GM12878 (cell line): Measurements from ENCODE around the gene S100A14. TPM values are rescaled to one million over a fixed set of nuclear protein-coding genes. Genes with fewer than 3 reads are reported as not detected.

Source experiments
- ATAC-seq: fragments of 200-7000 bp; cut with Tn5 transposase; 3 replicates; pipeline ENCODE4 v1.9.1; 2020; ENCODE audit warnings: mild to moderate bottlenecking, moderate library complexity
- BruUV-seq: library from RNA; stranded (reverse); fragments of 400-500 nt; replicated peaks from 2 replicates; lab custom pipeline; 2021; lab: Mats Ljungman, UMichigan
- CTCF ChIA-PET: fragments of 300-600 bp; sonication (Branson Sonifier 250); formaldehyde crosslinking; extraction: SDS; loops from one replicate; lab custom pipeline; 2021; ENCODE audit warnings: inconsistent platforms; lab: Yijun Ruan, JAX
- POLR2A ChIA-PET: fragments of 350-600 bp; formaldehyde crosslinking; extraction: SDS; loops from one replicate; lab custom pipeline; 2021; ENCODE audit warnings: inconsistent platforms; lab: Charles Lee
- RAD21 ChIA-PET: fragments of 300-600 bp; sonication (Branson Sonifier 250); formaldehyde crosslinking; loops from one replicate; lab custom pipeline; 2023; ENCODE audit warnings: antibody characterized with exemption; ENCODE audit not compliant: unreplicated experiment; lab: Charles Lee
- SMC1A ChIA-PET: fragments of 300-600 bp; sonication (Branson Sonifier 250); formaldehyde crosslinking; loops from one replicate; lab custom pipeline; 2023; ENCODE audit not compliant: unreplicated experiment, uncharacterized antibody; lab: Charles Lee
- DNase-seq: peaks from one replicate; pipeline ENCODE4 v3.0.0-alpha.2; 2011; ENCODE audit warnings: low read depth, low spot score
- FAIRE-seq: peaks from 3 replicates; lab custom pipeline; 2011; peaks lifted over from hg19 to GRCh38; lab: Jason Lieb, UNC
- H2AFZ ChIP-seq: 2 replicates; pipeline ENCODE4 v1.6.0; 2011; ENCODE audit warnings: low read depth, low read length, control low read depth; ENCODE audit not compliant: control insufficient read depth
- H3K27ac ChIP-seq: 2 replicates; pipeline ENCODE4 v1.5.1; 2011; ENCODE audit warnings: control low read depth; ENCODE audit not compliant: control insufficient read depth, insufficient read depth
- H3K27me3 ChIP-seq, 2 experiments: replicated peaks in 1 of 2; 2 replicates each; pipeline versions ENCODE4 v1.6.0 to v1.6.1; 2011; ENCODE audit warnings: low read length in 1 of 2; ENCODE audit not compliant: control insufficient read depth in 2 of 2, insufficient read depth in 2 of 2
- H3K36me3 ChIP-seq, 2 experiments: 2 replicates each; pipeline ENCODE4 v1.5.1; 2011; ENCODE audit warnings: low read length in 1 of 2; ENCODE audit not compliant: control insufficient read depth in 2 of 2, insufficient read depth in 2 of 2
- H3K4me1 ChIP-seq: 2 replicates; pipeline ENCODE4 v1.6.1; 2011; ENCODE audit warnings: mild to moderate bottlenecking, low read length, moderate library complexity, mixed read lengths; ENCODE audit not compliant: control insufficient read depth, insufficient read depth
- H3K4me2 ChIP-seq: 2 replicates; pipeline ENCODE4 v1.6.0; 2011; ENCODE audit warnings: control low read depth; ENCODE audit not compliant: control insufficient read depth, insufficient read depth
- H3K4me3 ChIP-seq: fragments of 200-600 bp; sonication (generic); 2 replicates; pipeline ENCODE4 v1.5.1; 2016
- H3K79me2 ChIP-seq: 2 replicates; pipeline ENCODE4 v1.6.0; 2011; ENCODE audit warnings: low read length; ENCODE audit not compliant: control insufficient read depth, insufficient read depth
- H3K9ac ChIP-seq: 2 replicates; pipeline ENCODE4 v1.8.0; 2011; ENCODE audit warnings: low read length, control low read depth, mixed read lengths; ENCODE audit not compliant: control insufficient read depth, insufficient read depth
- H3K9me3 ChIP-seq: replicated peaks from 3 replicates; pipeline ENCODE4 v1.5.1; 2011; ENCODE audit warnings: mild to moderate bottlenecking, low read length; ENCODE audit not compliant: control insufficient read depth, insufficient read depth
- H4K20me1 ChIP-seq: 2 replicates; pipeline ENCODE4 v1.6.0; 2011; ENCODE audit not compliant: control insufficient read depth, insufficient read depth
- CBFB ChIP-seq: IDR thresholded peaks from 2 replicates; pipeline ENCODE4 v1.6.1; 2016; ENCODE audit warnings: antibody characterized with exemption, low read depth
- CHD2 ChIP-seq: IDR thresholded peaks from 2 replicates; pipeline ENCODE4 v1.6.1; 2011; ENCODE audit warnings: low read depth, low read length, improper control_type of control experiment, borderline replicate concordance
- CREB1 ChIP-seq: IDR thresholded peaks from 2 replicates; pipeline ENCODE4 v1.6.1; 2012; ENCODE audit warnings: low read depth, mild to moderate bottlenecking, inconsistent platforms
- CREM ChIP-seq: IDR thresholded peaks from 2 replicates; pipeline ENCODE4 v1.6.1; 2014; ENCODE audit warnings: antibody characterized with exemption, low read depth
- GATAD2B ChIP-seq: fragments of 450-650 bp; conservative IDR thresholded peaks from 2 replicates; pipeline ENCODE4 v1.6.1; 2017; ENCODE audit warnings: low read depth, mild to moderate bottlenecking, moderate library complexity
- NR2C1 ChIP-seq: fragments of 450-650 bp; IDR thresholded peaks from 2 replicates; pipeline ENCODE4 v1.6.1; 2017; ENCODE audit warnings: antibody characterized with exemption, mild to moderate bottlenecking, moderate library complexity
- SMC3 ChIP-seq: IDR thresholded peaks from 2 replicates; pipeline ENCODE4 v1.6.1; 2011; ENCODE audit warnings: low read length, improper control_type of control experiment, borderline replicate concordance
- WGBS: methylation state at CpG from one replicate; pipeline ENCODE4 v1.1.6; 2016; ENCODE audit warnings: low lambda C conversion rate; ENCODE audit not compliant: insufficient replicate concordance, insufficient coverage; ENCODE audit errors: missing lambda C conversion rate; 5-methylcytosine and 5-hydroxymethylcytosine counted together
- in situ Hi-C: fragments of 300-500 bp; cut with MboI; formaldehyde crosslinking; loops from 9 replicates; pipeline ENCODE4 v1.14.3; 2018; ENCODE audit warnings: mixed read lengths
- intact Hi-C: fragments of 100-400 bp; cut with micrococcal nuclease; formaldehyde crosslinking; loops from one replicate; pipeline ENCODE4 v1.14.2; 2022; ENCODE audit not compliant: unreplicated experiment
- polyA plus RNA-seq, 11 experiments: library from polyadenylated mRNA; depleted of rRNA in 4 of 11; unstranded in 6 of 11; stranded (reverse) in 5 of 11; fragments of >200 nt; fragmentation: Nextera tagmentation in 4 of 11; fragmentation: Illumina TruSeq in 1 of 11; extraction: Ambion mirVana in 4 of 11; extraction: Trizol in 1 of 11; gene quantifications; 1 replicate in 1 of 11; 2 replicates in 10 of 11; pipeline versions ENCODE4 v1.2.1 to v1.2.3, GENCODE V29; 2011 to 2016; ENCODE audit warnings: inconsistent platforms in 2 of 11, missing spikeins in 2 of 11, low read depth in 1 of 11
- total RNA-seq, 4 experiments: library from RNA; depleted of rRNA in 3 of 4; stranded (reverse); fragments of >200 nt in 3 of 4; fragmentation: Illumina TruSeq in 1 of 4; extraction: Trizol in 1 of 4; gene quantifications; 2 replicates each; pipeline versions ENCODE4 v1.2.1 to v1.2.3, GENCODE V29; 2013 to 2021

The S100A14 gene
- total and polyA plus RNA-seq, 10 of the 15 experiments (the other 5 are each of a cell fraction or from before 2014, with no cell fraction given), result 0.20 to 0.77 (median 0.45) TPM; not detected in 4

- H2AFZ ChIP-seq, result no peak overlapping the region
- no peak overlapping the region for H3K4me2 ChIP-seq
- RAD21 ChIA-PET, result interaction anchor here (0.6 to 6.2 kb wide), 6 partner anchors 11 to 105 kb away, joined by 3 to 60 read pairs (median 6); partner anchors contain the start of gene S100A13
- no peak overlapping the region for H3K27ac ChIP-seq
- no peaks in the 10 kb centered on the region for H3K36me3 ChIP-seq
- no peaks in the 10 kb centered on the region for H3K79me2 ChIP-seq
- H3K9me3 ChIP-seq, result no peaks in the 10 kb centered on the region
- no peak for FAIRE-seq
- H4K20me1 ChIP-seq, result no peaks in the 10 kb centered on the region
- SMC1A ChIA-PET, result interaction anchor here (0.8 to 5.0 kb wide), 11 partner anchors 11 to 95 kb away, joined by 3 to 36 read pairs (median 4); partner anchors contain the start of genes CHTOP, S100A1 and S100A13
- peaks cover 14% of the 10 kb centered on the region for H3K4me1 ChIP-seq
- H3K27me3 ChIP-seq, result no peaks in the 10 kb centered on the region
- intact Hi-C loops, result no loop called here
- CTCF ChIA-PET, result interaction anchor here (1.1 to 7.8 kb wide), 9 partner anchors 8 to 120 kb away, joined by 3 to 106 read pairs (median 11); partner anchors contain the start of genes S100A1 and S100A13
- ATAC-seq, result no peak
- WGBS, result 45% methylated on average over 2 of the region's 2 CpGs
- no peak for DNase-seq
- TF ChIP-seq CBFB, result no peak
- TF ChIP-seq CHD2, result no peak
- no peak for TF ChIP-seq CREB1
- no peak for TF ChIP-seq SMC3
- no peak for TF ChIP-seq GATAD2B
- H3K4me3 ChIP-seq, result no peak overlapping the region
- BruUV-seq, result no TSS peak
- POLR2A ChIA-PET, result interaction anchor here (1.4 kb wide), 1 partner anchor 9 kb away, joined by 4 read pairs; no protein-coding TSS in a partner anchor
- H3K9ac ChIP-seq, result no peak overlapping the region
- in situ Hi-C loops, result no loop called here
Observed at GRCh38 chr1:153615406-153615805, 719 bp downstream of the S100A14 start.

- no peak for ATAC-seq
Observed at GRCh38 chr1:153614906-153615305, 1.2 kb downstream of the S100A14 start.

More at GRCh38 chr1:153614906-153615305, 1.2 kb downstream of the S100A14 start:
- intact Hi-C loops, result no loop called here
- ChIA-PET CTCF (interaction anchor here (1.2 to 7.8 kb wide), 8 partner anchors 9 to 119 kb away, joined by 3 to 106 read pairs (median 14); partner anchors contain the start of genes S100A1 and S100A13), RAD21 (interaction anchor here (2.8 to 6.2 kb wide), 3 partner anchors 10 to 43 kb away, joined by 9 to 60 read pairs (median 14); no protein-coding TSS in a partner anchor), SMC1A (interaction anchor here (1.0 to 2.1 kb wide), 5 partner anchors 16 to 104 kb away, joined by 3 to 12 read pairs (median 4); partner anchors contain the start of gene CHTOP), POLR2A (interaction anchor here (0.6 to 1.7 kb wide), 4 partner anchors 8 to 14 kb away, joined by 4 to 5 read pairs (median 4); no protein-coding TSS in a partner anchor)
- FAIRE-seq (no peak), DNase-seq (no peak)
- Histone ChIP-seq H3K4me3 (no peak overlapping the region), H3K4me2 (no peak overlapping the region), H3K79me2 (no peaks in the 10 kb centered on the region), H4K20me1 (no peaks in the 10 kb centered on the region), H3K27ac (no peak overlapping the region), H3K9ac (no peak overlapping the region), H3K4me1 (peaks cover 14% of the 10 kb centered on the region), H3K9me3 (no peaks in the 10 kb centered on the region), H3K27me3 (no peaks in the 10 kb centered on the region), H3K36me3 (no peaks in the 10 kb centered on the region), H2AFZ (no peak overlapping the region)
- in situ Hi-C loops, result no loop called here
- WGBS, result 56% methylated on average over 7 of the region's 7 CpGs
- BruUV-seq, result no TSS peak
- TF ChIP-seq CREM (no peak), NR2C1 (no peak)
